Hepatocyte (in vitro differentiated cells): ENCODE measurements around the gene CRACR2A. TPM values are rescaled to one million over a fixed set of nuclear protein-coding genes. Genes with fewer than 3 reads are reported as not detected.

Experiments used
- DNase-seq: peaks from one replicate; pipeline ENCODE4 v3.0.0-alpha.2; 2016; ENCODE audit warnings: low spot score
- H2AFZ ChIP-seq: fragments of 200-600 bp; sonication (generic); 2 replicates; pipeline ENCODE4 v1.6.0; 2016; ENCODE audit warnings: antibody characterized with exemption, mild to moderate bottlenecking
- H3K27ac ChIP-seq: fragments of 200-600 bp; sonication (generic); 2 replicates; pipeline ENCODE4 v1.5.1; 2016; ENCODE audit warnings: mild to moderate bottlenecking
- H3K27me3 ChIP-seq: fragments of 200-600 bp; sonication (generic); 2 replicates; pipeline ENCODE4 v1.6.1; 2016
- H3K36me3 ChIP-seq: fragments of 200-600 bp; sonication (generic); replicated peaks from 2 replicates; pipeline ENCODE4 v1.5.1; 2016; ENCODE audit warnings: low read depth; ENCODE audit not compliant: insufficient read depth
- H3K4me1 ChIP-seq: fragments of 200-600 bp; sonication (generic); 2 replicates; pipeline ENCODE4 v1.5.1; 2016; ENCODE audit warnings: mild to moderate bottlenecking, moderate library complexity; ENCODE audit not compliant: insufficient read depth
- H3K4me2 ChIP-seq: fragments of 200-600 bp; sonication (generic); 2 replicates; pipeline ENCODE4 v1.6.0; 2016
- H3K4me3 ChIP-seq: fragments of 200-600 bp; sonication (generic); 2 replicates; pipeline ENCODE4 v1.5.1; 2016; ENCODE audit warnings: mild to moderate bottlenecking
- H3K79me2 ChIP-seq: fragments of 200-600 bp; sonication (generic); 2 replicates; pipeline ENCODE4 v1.6.0; 2017; ENCODE audit warnings: mild to moderate bottlenecking
- H3K9me2 ChIP-seq: fragments of 200-600 bp; sonication (generic); replicated peaks from 2 replicates; pipeline ENCODE4 v1.6.0; 2017; ENCODE audit warnings: mild to moderate bottlenecking; ENCODE audit not compliant: insufficient read depth
- H3K9me3 ChIP-seq: fragments of 200-600 bp; sonication (generic); 2 replicates; pipeline ENCODE4 v1.5.1; 2016; ENCODE audit warnings: low read depth, mild to moderate bottlenecking
- H4K20me1 ChIP-seq: fragments of 200-600 bp; sonication (generic); 2 replicates; pipeline ENCODE4 v1.6.0; 2016; ENCODE audit warnings: mild to moderate bottlenecking; ENCODE audit not compliant: insufficient read depth, poor library complexity, severe bottlenecking
- EZH2 ChIP-seq: fragments of 200-600 bp; sonication (generic); IDR thresholded peaks from 2 replicates; pipeline ENCODE4 v1.6.1; 2016; ENCODE audit warnings: antibody characterized with exemption, mild to moderate bottlenecking, borderline replicate concordance
- EZH2phosphoT487 ChIP-seq: fragments of 200-600 bp; sonication (generic); IDR thresholded peaks from one replicate; pipeline ENCODE4 v1.6.1; 2018; ENCODE audit warnings: antibody characterized with exemption, mild to moderate bottlenecking, low read depth, moderate library complexity; ENCODE audit not compliant: unreplicated experiment, severe bottlenecking
- WGBS: methylation state at CpG from one replicate; pipeline ENCODE4 v1.1.6; 2016; ENCODE audit warnings: low lambda C conversion rate; ENCODE audit errors: missing lambda C conversion rate; 5-methylcytosine and 5-hydroxymethylcytosine counted together
- polyA plus RNA-seq: library from polyadenylated mRNA; unstranded; fragments of >200 nt; fragmentation: Nextera tagmentation; extraction: Ambion mirVana; gene quantifications from 2 replicates; pipeline ENCODE4 v1.2.1, GENCODE V29; 2016
- total RNA-seq: library from RNA; depleted of rRNA; stranded (reverse); fragments of >200 nt; gene quantifications from 2 replicates; pipeline ENCODE4 v1.2.3, GENCODE V29; 2014
- TF ChIP-seq, protein P1 (sequence below): fragments of 200-600 bp; sonication (generic); IDR thresholded peaks from 2 replicates; pipeline ENCODE4 v1.5.1; 2016; ENCODE audit warnings: antibody characterized with exemption, mild to moderate bottlenecking; ENCODE audit not compliant: poor library complexity

Gene CRACR2A
- total and polyA plus RNA-seq, 2 experiments from 2014 or later: 0.30 to 0.80 TPM

- no peak overlapping the region for H3K4me2 ChIP-seq
- H3K27me3 ChIP-seq: peaks cover 8% of the 10 kb centered on the region
- no peaks in the 10 kb centered on the region for H4K20me1 ChIP-seq
- no peaks in the 10 kb centered on the region for H3K4me1 ChIP-seq
- no peak overlapping the region for H3K4me3 ChIP-seq
- DNase-seq: peak; percentile 47
- TF ChIP-seq, protein P1, sequence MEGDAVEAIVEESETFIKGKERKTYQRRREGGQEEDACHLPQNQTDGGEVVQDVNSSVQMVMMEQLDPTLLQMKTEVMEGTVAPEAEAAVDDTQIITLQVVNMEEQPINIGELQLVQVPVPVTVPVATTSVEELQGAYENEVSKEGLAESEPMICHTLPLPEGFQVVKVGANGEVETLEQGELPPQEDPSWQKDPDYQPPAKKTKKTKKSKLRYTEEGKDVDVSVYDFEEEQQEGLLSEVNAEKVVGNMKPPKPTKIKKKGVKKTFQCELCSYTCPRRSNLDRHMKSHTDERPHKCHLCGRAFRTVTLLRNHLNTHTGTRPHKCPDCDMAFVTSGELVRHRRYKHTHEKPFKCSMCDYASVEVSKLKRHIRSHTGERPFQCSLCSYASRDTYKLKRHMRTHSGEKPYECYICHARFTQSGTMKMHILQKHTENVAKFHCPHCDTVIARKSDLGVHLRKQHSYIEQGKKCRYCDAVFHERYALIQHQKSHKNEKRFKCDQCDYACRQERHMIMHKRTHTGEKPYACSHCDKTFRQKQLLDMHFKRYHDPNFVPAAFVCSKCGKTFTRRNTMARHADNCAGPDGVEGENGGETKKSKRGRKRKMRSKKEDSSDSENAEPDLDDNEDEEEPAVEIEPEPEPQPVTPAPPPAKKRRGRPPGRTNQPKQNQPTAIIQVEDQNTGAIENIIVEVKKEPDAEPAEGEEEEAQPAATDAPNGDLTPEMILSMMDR: no peak
- TF ChIP-seq EZH2phosphoT487: no peak
- TF ChIP-seq EZH2: no peak
- peak overlapping the region; percentile 24 for H3K27ac ChIP-seq
- H3K9me3 ChIP-seq: no peaks in the 10 kb centered on the region
- 70% methylated on average over 9 of the region's 9 CpGs for WGBS
- H2AFZ ChIP-seq: no peak overlapping the region
- no peaks in the 10 kb centered on the region for H3K79me2 ChIP-seq
- no peaks in the 10 kb centered on the region for H3K9me2 ChIP-seq
- H3K36me3 ChIP-seq: no peaks in the 10 kb centered on the region
Measured at GRCh38 chr12:3717283-3717898, 35.5 kb downstream of the CRACR2A start.

DNA sequence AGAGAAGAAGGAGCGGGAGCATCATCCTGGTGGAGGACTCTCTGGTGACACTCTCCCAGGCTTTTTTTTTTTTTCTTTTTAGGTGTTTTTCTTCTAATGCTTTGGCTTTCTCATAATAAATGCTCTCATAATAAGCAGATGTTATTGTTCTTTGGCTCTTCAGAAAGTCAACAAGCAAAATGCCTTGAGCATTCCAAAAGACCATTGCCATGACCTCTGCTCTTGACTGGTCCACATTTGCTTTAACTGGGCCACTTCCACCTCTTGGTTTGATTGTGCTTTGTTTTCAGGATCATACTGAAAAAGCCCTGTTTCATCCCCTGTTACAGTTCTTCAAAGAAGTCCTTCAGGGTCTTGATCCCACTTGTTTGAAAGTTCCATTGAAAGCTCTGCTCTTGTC, 36.9 kb downstream of the CRACR2A start:
- no peak overlapping the region for H2AFZ ChIP-seq
- H3K27me3 ChIP-seq: peaks cover 18% of the 10 kb centered on the region
- no peaks in the 10 kb centered on the region for H3K79me2 ChIP-seq
- no peak overlapping the region for H3K27ac ChIP-seq
- no peak overlapping the region for H3K4me2 ChIP-seq
- DNase-seq: no peak
- H4K20me1 ChIP-seq: no peaks in the 10 kb centered on the region
- H3K9me3 ChIP-seq: no peaks in the 10 kb centered on the region
- TF ChIP-seq EZH2 (no peak), EZH2phosphoT487 (no peak)
- TF ChIP-seq, protein P1: no peak
- no peaks in the 10 kb centered on the region for H3K9me2 ChIP-seq
- no peaks in the 10 kb centered on the region for H3K4me1 ChIP-seq
- no peaks in the 10 kb centered on the region for H3K36me3 ChIP-seq
- 93% methylated on average over 1 of the region's 1 CpG for WGBS
- H3K4me3 ChIP-seq: no peak overlapping the region

DNA sequence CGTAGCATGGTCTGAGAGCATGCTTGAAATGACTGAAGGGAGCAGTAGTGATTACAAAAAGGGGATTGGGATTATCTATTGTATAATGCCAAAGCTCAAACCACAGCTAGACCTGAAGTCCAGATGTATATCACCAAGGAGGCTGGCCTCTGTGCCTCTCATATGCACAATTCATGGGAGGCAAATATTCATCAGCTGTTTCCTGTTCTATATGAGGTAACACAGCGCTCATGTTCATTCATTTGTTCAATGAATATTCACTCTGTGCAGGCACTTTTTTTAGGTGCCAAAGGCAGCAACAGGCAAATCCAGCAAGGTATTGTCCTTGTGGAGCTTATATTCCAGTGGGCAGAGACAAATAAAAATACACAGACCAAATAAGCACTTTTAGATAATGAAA, 39.0 kb downstream of the CRACR2A start:
- H3K4me2 ChIP-seq: no peak overlapping the region
- H3K79me2 ChIP-seq: no peaks in the 10 kb centered on the region
- no peaks in the 10 kb centered on the region for H3K9me2 ChIP-seq
- no peaks in the 10 kb centered on the region for H3K36me3 ChIP-seq
- no peak overlapping the region for H2AFZ ChIP-seq
- no peaks in the 10 kb centered on the region for H4K20me1 ChIP-seq
- H3K4me1 ChIP-seq: no peaks in the 10 kb centered on the region
- peaks cover 13% of the 10 kb centered on the region for H3K27me3 ChIP-seq
- no peaks in the 10 kb centered on the region for H3K9me3 ChIP-seq
- DNase-seq: no peak
- H3K4me3 ChIP-seq: no peak overlapping the region
- no peak overlapping the region for H3K27ac ChIP-seq
- WGBS: 100% methylated on average over 2 of the region's 2 CpGs
- TF ChIP-seq, protein P1: no peak

DNA sequence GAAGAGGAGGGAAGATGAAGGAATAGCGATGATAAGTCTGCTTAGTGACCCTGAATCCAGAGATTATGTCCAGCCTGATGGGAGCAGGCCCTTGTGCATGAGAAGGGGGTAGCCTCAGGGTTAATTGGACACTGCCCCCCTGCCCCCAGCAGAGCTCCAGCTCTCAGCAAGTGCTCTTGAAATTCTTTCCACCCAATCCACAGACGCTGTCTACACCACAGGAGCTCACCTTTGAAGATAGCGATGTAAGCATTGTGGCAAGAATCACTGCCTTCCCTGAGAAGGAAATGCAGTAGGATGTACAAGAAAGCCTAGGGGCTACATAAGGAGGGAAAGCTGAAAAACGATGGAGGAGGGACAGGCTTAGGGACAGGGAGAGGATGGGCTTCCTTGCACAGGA, 39.4 kb downstream of the CRACR2A start:
- H3K79me2 ChIP-seq: no peaks in the 10 kb centered on the region
- H3K4me3 ChIP-seq: no peak overlapping the region
- no peaks in the 10 kb centered on the region for H3K9me2 ChIP-seq
- no peak overlapping the region for H2AFZ ChIP-seq
- 51% methylated on average over 4 of the region's 4 CpGs for WGBS
- DNase-seq: no peak
- no peaks in the 10 kb centered on the region for H4K20me1 ChIP-seq
- H3K27ac ChIP-seq: no peak overlapping the region
- H3K9me3 ChIP-seq: no peaks in the 10 kb centered on the region
- H3K36me3 ChIP-seq: no peaks in the 10 kb centered on the region
- peaks cover 13% of the 10 kb centered on the region for H3K27me3 ChIP-seq
- no peaks in the 10 kb centered on the region for H3K4me1 ChIP-seq
- H3K4me2 ChIP-seq: no peak overlapping the region
- TF ChIP-seq, protein P1: no peak
- TF ChIP-seq EZH2 (no peak), EZH2phosphoT487 (no peak)
